ENCODE measurements around the gene ERN2.
"Not testable (repeated sequence)": the region's sequence is repeated elsewhere in the genome, so short reads cannot be mapped to it uniquely, and the experiment has no call there.

Gene ERN2

DNA sequence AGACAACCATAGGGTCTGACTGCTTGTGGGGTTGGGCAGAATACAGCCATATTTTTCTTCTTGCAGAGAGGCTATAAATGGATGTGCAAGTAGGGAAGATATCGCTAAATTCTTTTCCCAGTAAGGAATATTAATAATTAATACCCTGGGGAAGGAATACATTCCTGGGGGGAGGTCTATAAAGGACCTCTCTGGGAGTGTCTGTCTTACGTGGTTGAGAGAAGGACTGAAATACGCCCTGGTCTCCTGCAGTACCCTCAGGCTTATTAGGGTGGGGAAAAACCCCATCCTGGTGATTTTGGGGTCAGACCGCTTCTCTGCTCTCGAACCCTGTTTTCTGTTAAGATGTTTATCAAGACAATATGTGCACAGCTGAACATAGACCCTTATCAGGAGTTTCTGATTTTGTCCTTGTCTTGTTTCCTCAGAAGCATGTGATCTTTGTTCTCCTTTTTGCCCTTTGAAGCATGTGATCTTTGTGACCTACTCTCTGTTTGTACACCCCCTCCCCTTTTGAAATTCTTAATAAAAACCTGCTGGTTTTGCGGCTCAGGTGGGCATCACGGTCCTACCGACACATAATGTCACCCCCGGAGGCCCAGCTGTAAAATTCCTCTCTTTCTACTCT, 9.7 kb upstream of the ERN2 start:
- not testable (repeated sequence) for DNase-seq

GRCh38 chr16:23716484-23716883, 3.5 kb upstream of the ERN2 start:
- DNase-seq: no peak

DNA sequence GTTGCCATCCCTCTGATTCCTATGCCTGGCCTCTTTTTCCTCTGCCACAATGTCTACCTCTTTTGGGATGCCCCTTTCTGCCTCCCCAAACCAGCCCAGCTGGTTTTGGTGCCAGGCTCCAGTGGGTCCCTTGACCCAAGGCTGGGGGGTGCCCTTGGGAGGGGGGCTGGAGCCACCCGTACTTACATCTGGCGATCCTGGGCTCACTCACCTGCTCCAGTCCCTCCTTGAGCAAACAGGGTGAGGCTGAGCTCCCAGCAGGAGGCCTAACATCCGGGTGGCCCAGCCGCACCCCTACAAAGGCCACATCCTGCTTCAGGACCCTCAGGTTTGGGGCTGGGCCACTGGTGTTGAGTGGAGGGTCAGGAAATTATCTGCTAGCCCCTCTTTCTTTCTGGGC, 1.2 kb downstream of the ERN2 start:
- no peak for DNase-seq

DNA sequence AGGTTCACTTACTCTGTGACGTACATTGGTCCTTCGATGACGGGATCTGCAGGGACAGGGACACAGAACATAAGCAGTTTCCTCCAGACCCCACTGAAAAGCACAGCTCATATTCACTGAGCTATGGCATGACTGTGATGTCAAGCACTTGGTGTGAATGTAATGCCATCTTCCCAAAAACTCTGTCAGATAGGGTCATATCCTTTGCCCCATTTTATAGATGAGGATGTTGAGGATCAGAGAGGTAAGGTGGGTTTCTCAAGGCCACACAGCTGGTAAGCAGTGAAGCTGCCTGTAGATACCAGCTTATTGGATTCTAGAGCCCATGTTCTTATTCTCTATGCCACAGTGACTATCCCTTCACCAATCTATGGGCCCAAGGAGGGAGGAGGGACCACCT, 2.5 kb downstream of the ERN2 start:
- DNase-seq: no peak

DNA sequence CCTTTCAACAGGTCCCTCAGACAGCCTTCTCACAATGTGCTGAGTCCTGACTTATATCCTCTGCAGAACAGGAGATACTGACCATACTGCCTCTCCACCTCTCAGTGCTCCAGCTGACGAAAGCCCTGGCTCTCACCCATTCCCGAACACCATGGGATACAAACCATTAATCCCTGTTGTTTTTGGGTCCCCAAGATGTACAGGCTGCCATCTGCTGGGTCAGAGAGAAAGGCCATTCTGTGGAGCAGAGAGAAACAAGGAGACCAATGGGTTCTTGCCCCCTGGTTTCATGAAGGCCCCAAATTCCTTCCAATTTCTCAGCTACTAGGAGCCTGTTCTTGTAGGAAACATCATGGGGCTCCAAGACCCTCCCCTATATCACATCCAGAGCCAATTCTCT, 3.0 kb downstream of the ERN2 start:
- DNase-seq: no peak

GRCh38 chr16:23709536-23709935, 3.5 kb downstream of the ERN2 start:
- no peak for DNase-seq

- no peak for DNase-seq
These were observed 6.6 kb downstream of the ERN2 start for GRCh38 chr16:23706439-23706838.

GRCh38 chr16:23705517-23705902, 7.5 kb downstream of the ERN2 start:
- no peak for DNase-seq

- no peak for DNase-seq
These were observed 8.1 kb downstream of the ERN2 start for GRCh38 chr16:23704772-23705516.

- no peak for DNase-seq
These were observed 10.1 kb downstream of the ERN2 start for GRCh38 chr16:23702951-23703350.

DNA sequence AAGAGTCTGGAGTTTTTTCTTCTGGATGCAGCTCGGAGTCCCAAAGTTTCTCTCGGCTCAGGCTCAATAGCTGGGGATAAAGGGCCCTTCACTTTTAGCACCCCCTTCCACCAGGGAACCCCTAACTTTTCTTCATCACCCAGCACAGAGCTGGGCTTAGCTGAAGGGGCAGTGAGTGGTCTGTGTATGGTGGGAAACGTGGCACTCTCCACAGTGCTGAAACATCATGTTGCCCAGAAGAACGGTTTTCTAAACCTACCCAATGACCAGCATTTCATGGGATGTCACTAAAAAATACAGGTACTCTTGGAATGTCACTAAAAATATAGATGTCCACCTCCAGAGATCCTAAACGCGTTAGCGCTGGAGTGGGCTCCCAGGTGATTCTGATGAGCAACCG, 12.0 kb downstream of the ERN2 start:
- DNase-seq: no peak

DNA sequence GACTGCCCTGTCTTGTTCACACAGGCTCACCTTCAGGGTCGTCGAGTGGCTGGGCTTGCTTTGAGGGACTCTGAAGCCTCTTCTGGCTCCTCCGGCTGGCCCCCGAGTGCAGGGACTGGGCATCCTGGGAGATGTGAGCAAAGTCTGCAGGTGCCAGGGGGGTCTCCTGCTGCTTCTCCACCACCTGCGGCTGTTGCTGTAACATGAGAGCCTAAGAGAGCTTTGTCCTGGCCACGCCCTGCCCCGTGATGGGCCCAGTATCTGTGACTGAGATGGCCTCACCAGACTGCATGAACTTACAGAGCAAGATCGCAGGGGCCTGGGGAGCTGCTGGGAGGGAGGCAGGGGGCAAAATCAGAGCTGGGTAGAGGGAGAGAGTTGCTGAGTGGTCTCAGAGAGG, 12.5 kb downstream of the ERN2 start:
- DNase-seq: no peak

DNA sequence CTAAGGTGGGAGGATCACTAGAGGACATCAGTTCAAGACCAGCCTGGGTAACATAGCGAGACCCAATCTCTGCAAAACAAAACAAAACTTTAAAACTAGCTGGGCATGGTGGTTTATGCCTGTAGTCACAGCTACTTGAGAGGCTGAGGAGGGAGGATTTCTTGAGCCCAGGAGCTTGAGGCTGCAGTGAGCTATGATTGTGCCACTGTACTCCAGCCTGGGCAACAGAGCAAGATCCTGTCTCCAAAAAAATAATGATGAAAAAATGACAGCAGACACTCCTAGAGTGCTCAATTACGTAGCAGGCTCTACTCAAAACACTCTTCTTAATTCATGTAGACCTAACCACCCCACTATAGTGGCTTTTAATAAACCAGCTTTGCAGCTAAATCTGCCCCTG, 12.9 kb downstream of the ERN2 start:
- no peak for DNase-seq

DNA sequence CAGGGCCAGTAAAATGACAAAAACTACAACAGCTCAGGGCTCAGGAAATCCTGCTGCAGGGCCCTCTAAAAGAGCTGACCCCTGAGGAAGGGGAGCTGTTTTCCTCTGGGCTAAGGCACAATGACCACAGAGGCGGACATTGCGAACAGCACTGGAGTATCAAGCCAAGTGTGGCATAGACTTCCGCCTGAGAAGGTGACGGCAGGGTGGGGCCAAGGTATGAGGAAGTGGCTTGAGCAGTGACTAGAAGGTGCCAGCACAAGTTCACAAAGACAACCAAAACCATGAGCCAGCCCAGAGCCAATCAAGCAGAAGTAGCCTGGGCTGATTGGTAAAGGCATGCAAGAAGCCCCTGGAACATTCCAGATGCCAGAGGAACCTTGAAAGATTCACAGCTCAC, 13.9 kb downstream of the ERN2 start:
- no peak for DNase-seq

GRCh38 chr16:23695756-23696155, 17.3 kb downstream of the ERN2 start:
- no peak for DNase-seq

DNA sequence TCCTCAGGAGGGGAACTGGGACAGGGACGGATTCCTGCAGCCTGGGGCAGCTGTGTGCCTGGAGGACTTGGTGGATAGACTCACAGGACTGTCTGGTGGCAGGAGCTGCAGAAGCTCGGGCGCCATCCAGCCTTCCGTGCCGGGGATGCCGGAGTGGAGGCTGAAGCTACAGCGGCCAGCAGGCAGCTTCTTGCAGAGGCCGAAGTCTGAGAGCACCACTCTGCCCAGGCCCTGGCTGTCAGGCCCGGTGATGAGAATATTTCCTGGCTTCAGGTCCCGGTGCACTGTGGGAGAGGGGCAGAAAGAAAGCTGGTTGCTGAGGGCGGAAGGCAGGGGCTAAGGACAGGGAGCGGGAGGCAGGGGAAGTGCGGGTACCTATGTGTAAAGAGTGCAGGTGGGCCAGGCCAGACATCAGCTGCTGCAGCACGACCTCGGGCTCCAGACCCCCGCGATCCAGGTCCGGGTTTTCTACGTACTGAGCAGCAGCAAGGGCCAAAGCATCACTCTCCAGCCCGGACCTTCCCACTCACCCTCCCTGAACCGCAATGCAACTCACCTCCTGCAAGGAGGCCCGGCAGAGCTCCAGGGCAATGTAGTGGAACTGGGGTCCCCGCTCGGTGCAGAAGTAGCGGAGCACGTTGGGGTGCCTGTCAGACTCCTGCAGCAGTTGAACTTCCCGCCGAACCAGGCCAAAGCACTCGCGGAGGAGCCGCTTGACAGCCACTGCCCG, 18.2 kb downstream of the ERN2 start:
- peak in 1 of 58 donors; percentile 3 for DNase-seq

GRCh38 chr16:23694265-23694643, 18.8 kb downstream of the ERN2 start:
- no peak for DNase-seq

GRCh38 chr16:23692190-23692837, 20.7 kb downstream of the ERN2 start:
- no peak for DNase-seq

DNA sequence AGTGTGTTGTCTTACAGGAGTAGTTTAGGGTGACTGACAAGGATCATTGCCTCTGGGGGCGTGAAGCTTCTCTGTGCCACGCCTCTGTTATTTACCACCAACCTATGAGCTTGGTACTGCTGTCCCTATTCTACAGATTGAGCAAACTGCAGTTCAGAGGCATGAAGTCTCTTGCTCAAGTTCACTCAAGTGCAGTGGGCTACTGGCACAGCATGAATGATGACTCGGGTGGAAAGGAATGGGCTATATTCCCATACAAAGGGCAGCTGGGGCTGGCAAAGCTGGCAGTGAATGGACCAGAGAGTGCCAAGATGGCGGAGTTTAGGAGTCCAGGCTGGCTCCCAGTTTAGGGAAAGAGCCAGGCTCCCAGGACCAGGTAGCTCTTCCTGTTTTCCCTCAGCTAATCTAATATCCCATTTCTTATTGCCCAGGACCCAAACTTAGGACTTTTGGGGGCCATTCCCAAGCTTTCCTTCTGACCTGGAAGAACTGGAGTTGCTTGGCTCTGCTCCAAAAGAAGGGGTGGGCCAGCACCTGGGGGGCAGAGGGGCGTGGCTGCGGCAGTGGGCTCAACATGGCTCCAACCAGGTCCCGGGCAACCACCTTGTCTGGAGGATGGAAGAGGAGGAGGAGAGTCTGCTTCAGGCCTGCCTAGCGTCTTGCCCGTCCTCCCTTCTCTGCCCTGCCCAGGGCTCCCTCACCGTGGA, 21.4 kb downstream of the ERN2 start:
- DNase-seq: peak in 1 of 58 donors; percentile 4

GRCh38 chr16:23690771-23691482, 22.1 kb downstream of the ERN2 start:
- DNase-seq: no peak

Measured in anterior cingulate cortex (tissue), 58 donors.